22Rv1 (cell line): ENCODE data around the gene SRPK1.

Source experiments
- H3K27ac ChIP-seq: fragments of 450-650 bp; 2 replicates; pipeline ENCODE4 v1.5.1; 2017
- ZFX ChIP-seq: fragments of 450-650 bp; IDR thresholded peaks from 2 replicates; pipeline ENCODE4 v1.6.1; 2017; ENCODE audit warnings: antibody characterized with exemption, borderline replicate concordance
- TF ChIP-seq, protein P1 (sequence below): fragments of 450-650 bp; IDR thresholded peaks from 2 replicates; pipeline ENCODE4 v1.5.1; 2017; ENCODE audit warnings: mild to moderate bottlenecking

SRPK1 gene

DNA sequence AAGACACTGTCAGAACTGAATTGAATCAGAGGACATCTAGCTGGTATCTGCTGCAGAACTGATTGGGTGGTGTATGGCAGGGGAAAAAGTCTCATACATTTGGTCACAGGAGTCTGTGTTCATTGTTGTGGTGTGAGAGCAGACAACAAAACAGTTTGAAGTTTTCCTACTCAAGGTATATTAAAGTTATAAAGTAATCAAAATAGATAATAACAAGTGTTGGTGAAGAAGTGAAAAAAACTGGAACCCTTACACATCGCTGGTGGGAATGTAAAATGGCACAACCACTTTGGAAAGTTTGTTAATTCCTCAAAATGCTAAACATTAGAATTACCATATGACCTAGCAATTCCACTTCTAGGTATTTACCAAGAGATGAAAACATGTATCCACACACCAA, 24.7 kb downstream of the SRPK1 start:
- no peak overlapping the region for H3K27ac ChIP-seq
- TF ChIP-seq, protein P1, sequence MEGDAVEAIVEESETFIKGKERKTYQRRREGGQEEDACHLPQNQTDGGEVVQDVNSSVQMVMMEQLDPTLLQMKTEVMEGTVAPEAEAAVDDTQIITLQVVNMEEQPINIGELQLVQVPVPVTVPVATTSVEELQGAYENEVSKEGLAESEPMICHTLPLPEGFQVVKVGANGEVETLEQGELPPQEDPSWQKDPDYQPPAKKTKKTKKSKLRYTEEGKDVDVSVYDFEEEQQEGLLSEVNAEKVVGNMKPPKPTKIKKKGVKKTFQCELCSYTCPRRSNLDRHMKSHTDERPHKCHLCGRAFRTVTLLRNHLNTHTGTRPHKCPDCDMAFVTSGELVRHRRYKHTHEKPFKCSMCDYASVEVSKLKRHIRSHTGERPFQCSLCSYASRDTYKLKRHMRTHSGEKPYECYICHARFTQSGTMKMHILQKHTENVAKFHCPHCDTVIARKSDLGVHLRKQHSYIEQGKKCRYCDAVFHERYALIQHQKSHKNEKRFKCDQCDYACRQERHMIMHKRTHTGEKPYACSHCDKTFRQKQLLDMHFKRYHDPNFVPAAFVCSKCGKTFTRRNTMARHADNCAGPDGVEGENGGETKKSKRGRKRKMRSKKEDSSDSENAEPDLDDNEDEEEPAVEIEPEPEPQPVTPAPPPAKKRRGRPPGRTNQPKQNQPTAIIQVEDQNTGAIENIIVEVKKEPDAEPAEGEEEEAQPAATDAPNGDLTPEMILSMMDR, result no peak
- TF ChIP-seq ZFX, result no peak

DNA sequence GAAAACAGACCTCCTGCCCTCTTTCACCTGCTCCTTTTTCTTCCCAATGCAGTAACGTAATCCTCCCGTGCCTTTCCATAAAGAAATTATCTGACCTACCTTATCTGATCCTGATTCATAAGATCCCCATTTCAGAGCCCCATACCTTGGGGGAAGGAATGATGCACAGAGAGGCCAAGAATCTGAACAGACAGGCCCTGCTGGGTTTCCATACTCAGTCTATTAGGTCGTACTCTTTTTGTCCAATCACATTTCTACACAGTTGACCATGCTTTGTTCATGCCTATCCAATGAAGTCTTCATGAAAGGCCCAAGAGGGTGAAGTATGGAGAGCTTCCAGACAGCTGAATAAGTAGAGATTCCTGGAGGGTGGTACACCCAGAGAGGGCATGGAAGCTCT, 25.3 kb downstream of the SRPK1 start:
- H3K27ac ChIP-seq, result no peak overlapping the region
- TF ChIP-seq, protein P1, result no peak
- TF ChIP-seq ZFX, result no peak

DNA sequence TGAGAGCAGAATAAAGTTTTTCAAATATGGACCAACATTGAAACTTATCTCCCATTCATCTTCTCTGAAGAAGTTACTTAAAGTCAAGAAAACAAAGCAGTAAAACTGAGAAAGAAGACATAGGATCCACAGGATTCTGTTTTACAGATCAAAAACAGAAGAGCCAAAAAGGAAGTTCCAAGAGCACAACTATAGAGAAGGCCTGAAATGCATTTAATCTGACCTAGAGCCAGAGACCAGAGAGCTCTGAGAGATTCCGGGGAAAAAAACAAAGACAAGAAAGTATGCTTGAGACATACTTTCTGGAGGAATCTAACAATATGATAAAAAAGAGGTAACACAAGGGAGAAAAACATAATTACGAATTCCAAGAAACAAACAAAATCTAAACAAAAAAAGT, 26.1 kb downstream of the SRPK1 start:
- no peak overlapping the region for H3K27ac ChIP-seq
- TF ChIP-seq, protein P1, result no peak
- no peak for TF ChIP-seq ZFX

DNA sequence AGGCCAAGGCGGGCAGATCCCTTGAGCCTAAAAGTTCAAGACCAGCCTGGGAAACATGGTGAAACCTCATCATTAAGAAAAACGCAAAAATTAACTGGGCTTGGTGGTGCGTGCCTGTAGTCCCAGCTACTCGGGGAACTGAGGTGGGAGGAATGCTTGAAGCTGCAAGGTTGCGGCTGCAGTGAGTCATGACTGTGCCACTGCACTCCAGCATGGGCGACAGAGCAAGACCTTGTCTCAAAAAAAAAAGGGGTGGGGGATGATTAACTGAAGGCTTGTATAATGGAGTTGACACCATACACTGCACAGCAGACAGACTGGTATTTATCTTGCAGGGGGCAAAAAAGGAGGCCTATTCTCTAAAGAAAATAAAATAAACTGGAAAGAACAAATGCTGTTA, 27.7 kb downstream of the SRPK1 start:
- TF ChIP-seq ZFX, result no peak
- TF ChIP-seq, protein P1, result no peak

DNA sequence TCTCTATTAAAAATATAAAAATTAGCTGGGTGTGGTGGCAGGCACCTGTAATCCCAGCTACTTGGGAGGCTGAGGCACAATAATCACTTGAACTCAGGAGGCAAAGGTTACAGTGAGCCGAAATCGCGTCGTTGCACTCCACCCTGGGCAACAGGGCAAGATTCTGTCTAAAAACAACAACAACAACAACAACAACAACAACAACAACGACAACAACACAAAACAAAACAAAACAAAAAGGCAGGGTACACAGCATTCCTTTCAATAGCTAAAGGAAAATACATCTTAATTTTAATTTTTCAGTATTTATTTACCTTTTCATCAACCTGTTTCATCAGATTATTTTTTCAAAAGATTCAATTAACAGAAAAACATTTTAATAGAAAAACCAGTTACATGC, 28.4 kb downstream of the SRPK1 start:
- no peak for TF ChIP-seq ZFX
- TF ChIP-seq, protein P1, result no peak
- no peak overlapping the region for H3K27ac ChIP-seq

More for the DNA sequence above, 27.7 kb downstream of the SRPK1 start:
- H3K27ac ChIP-seq, result no peak overlapping the region

DNA sequence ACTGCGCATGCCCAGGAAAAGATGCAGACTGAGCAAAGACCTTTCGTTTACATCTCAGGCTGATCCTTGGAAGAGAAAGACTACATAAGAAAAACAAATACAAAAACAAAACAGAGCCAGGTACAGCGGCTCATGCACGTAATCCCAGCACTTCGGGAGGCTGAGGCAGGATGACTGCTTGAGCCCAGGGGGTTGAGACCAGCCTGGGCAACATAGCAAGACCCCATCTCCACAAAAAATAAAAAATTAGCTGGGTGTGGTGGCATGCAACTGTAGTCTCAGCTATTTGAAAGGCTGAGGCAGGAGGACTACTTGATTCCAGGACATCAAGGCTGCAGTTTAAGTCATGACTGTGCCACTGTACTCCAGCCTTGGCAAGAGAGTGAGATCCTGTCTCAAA, 41.7 kb downstream of the SRPK1 start:
- no peak overlapping the region for H3K27ac ChIP-seq
- TF ChIP-seq ZFX, result no peak
- TF ChIP-seq, protein P1, result no peak

DNA sequence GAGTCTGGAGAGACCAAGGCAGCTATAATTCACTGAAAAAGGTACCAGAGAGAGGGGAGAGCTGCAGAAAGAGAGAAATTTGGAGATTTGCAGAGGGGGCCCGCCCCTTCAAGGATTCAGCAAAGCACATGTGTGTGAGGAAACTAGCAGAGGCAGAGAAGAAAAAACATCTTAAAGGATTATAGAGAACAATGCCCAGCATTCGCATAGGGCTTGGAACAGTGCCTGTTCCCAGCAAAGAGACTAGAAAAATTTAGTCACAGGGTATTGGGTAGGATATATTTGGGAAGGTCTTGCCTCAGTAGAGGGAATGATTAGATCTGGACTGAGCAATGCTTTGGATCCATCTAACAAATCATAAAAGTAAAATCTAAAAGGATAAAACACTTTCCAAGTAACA, 44.0 kb downstream of the SRPK1 start:
- no peak for TF ChIP-seq ZFX
- TF ChIP-seq, protein P1, result no peak
- no peak overlapping the region for H3K27ac ChIP-seq
